ENCODE data around the gene CAPN13. TPM values are rescaled to one million over a fixed set of nuclear protein-coding genes. Genes with fewer than 3 reads are reported as not detected.

The CAPN13 gene
- total RNA-seq, 1 donor from 2014 or later, result 1.8 TPM

GRCh38 chr2:30684026-30684425 is 123.2 kb downstream of the CAPN13 start:
- no peak for DNase-seq (ENCODE audit: low read depth)

DNA sequence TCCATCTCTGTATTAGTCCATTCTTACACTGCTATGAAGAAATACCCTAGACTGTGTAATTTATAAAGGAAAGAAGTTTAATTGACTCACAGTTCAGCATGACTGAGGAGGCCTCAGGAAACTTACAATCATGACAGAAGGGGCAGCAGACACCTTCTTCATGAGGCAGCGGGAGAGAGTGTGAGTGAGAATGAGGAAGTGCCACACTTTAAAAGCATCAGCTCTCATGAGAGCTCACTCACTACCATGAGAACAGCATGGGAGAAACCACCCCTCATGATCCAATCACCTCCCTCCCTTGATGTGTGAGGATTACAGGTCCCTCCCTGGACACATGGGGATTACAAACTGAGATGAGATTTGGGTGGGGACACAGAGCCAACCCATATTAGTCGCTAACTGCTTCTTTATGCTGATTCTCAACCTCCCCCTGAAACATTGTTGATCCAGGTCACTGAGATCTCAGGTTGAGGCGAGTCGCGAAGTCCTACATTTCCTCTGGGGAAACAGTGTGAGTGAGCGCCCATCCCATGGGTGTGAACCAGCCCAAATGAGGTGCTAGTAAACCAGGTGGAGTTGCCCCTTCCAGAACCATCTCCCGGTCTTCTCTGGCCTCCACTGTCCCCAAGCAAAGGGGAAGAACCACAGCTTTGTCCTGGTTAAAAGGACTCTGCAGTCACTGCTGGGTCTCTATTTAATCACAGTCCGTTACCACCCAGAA is 123.8 kb downstream of the CAPN13 start:
- peak; percentile 19 for DNase-seq (ENCODE audit: low read depth)

DNA sequence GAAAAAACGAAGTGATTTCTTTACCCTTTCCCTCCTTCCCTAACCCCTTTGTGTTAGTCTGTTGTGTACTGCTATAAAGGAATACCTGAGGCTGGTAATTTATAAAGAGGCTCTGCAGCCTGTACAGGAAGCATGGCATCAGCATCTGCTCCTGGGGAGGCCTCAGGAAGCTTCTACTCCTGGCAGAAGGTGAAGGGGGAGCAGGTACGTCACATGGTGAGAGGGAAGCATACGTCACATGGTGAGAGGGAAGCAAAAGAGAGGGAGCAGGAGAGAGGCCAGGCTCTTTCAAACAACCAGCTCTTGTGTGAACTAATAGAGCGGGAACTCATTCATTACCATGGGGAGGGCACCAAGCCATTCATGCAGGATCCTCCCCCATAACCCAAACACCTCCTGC is 126.2 kb downstream of the CAPN13 start:
- DNase-seq (ENCODE audit: low read depth), result no peak

DNA sequence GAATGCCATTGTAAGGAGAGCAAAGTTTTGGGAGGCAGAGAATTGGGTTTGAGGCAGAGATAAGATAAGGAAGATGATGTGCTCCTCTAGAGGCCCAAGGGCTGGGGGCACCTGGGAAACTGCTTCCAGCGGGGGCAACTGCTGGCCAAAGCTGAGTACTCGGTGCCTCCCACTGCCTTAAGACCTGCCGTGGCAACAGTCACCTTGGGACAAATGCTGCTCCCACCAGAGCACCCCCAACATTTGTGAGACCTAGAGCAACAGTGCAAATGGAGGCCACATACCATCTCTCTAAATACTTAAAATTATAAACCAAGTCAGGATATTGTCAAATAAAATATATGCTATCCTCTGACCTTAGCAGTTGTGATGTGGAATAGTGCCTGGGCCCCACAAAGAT is 127.1 kb downstream of the CAPN13 start:
- DNase-seq (ENCODE audit: low read depth), result no peak

GRCh38 chr2:30679426-30680088 is 127.7 kb downstream of the CAPN13 start:
- no peak for DNase-seq (ENCODE audit: low read depth)

GRCh38 chr2:30678410-30679137 is 128.7 kb downstream of the CAPN13 start:
- no peak for DNase-seq (ENCODE audit: low read depth)

- no peak for DNase-seq (ENCODE audit: low read depth)
Observed at GRCh38 chr2:30677861-30678385, 129.3 kb downstream of the CAPN13 start.

DNA sequence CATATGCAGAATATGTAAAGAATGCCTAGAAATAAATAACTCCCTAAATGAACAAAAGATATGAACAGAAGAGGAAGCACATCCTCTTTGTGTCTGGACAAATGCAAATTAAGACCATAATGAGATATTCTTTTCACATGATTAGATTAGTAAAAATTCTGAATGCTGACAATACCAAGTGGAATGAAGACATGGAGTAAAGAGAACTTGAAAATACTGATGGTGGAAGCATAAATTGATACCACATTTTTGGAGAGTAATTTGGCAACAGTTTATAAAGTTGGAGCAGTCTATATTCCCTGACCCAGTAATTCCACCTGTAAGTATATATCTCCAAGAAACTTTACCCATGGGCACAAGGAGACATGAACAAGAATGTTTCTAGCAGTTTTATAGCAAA is 130.0 kb downstream of the CAPN13 start:
- no peak for DNase-seq (ENCODE audit: low read depth)

GRCh38 chr2:30675758-30676157 is 131.5 kb downstream of the CAPN13 start:
- peak; percentile 7 for DNase-seq (ENCODE audit: low read depth)

DNA sequence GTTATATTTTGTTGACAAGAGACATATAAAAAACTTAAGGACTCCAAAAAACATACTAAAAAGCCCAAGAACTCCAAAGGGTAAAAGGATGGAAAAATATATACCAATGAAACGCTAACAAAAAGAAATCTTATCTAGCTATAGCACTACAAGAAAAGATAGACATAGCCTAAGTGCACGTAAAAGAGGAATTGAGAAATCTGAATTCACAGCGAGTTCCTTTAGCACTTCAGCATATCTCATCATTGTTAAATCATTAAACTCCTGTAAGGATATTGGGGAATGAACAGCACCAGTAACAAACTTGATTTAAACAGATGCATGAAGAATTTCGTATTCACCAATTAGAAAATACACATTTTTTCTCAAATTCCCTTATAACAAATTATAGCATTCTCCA is 134.1 kb downstream of the CAPN13 start:
- no peak for DNase-seq (ENCODE audit: low read depth)
